Measurements from ENCODE around the gene PLEKHB1.
"Not testable (repeated sequence)": the region's sequence is repeated elsewhere in the genome, so short reads cannot be mapped to it uniquely, and the experiment has no call there.

Gene PLEKHB1

GRCh38 chr11:73648571-73649046 is 2.2 kb downstream of the PLEKHB1 start:
- no peak for DNase-seq

- no peak for DNase-seq
These were observed 2.8 kb downstream of the PLEKHB1 start for GRCh38 chr11:73649206-73649605.

GRCh38 chr11:73650400-73650799 is 4.0 kb downstream of the PLEKHB1 start:
- DNase-seq = no peak

GRCh38 chr11:73651252-73651651 is 4.9 kb downstream of the PLEKHB1 start:
- DNase-seq = no peak

GRCh38 chr11:73651661-73652045 is 5.3 kb downstream of the PLEKHB1 start:
- DNase-seq = no peak

- no peak for DNase-seq
These were observed 5.8 kb downstream of the PLEKHB1 start for GRCh38 chr11:73652046-73652730.

- no peak for DNase-seq
These were observed 6.6 kb downstream of the PLEKHB1 start for GRCh38 chr11:73652856-73653559.

- no peak for DNase-seq
These were observed 7.6 kb downstream of the PLEKHB1 start for GRCh38 chr11:73653996-73654395.

- no peak for DNase-seq
These were observed 8.2 kb downstream of the PLEKHB1 start for GRCh38 chr11:73654482-73655021.

- DNase-seq = no peak
These were observed 9.3 kb downstream of the PLEKHB1 start for GRCh38 chr11:73655686-73656085.

- DNase-seq = no peak
These were observed 10.6 kb downstream of the PLEKHB1 start for GRCh38 chr11:73656985-73657384.

- DNase-seq = no peak
These were observed 13.6 kb downstream of the PLEKHB1 start for GRCh38 chr11:73659961-73660360.

- no peak for DNase-seq
These were observed 14.2 kb downstream of the PLEKHB1 start for GRCh38 chr11:73660497-73661034.

GRCh38 chr11:73661035-73661628 is 14.8 kb downstream of the PLEKHB1 start:
- DNase-seq = peak; percentile 79 to 88

- no peak for DNase-seq
These were observed 16.2 kb downstream of the PLEKHB1 start for GRCh38 chr11:73662445-73663157.

GRCh38 chr11:73663604-73664495 is 17.5 kb downstream of the PLEKHB1 start:
- DNase-seq = no peak

- DNase-seq = no peak
These were observed 18.5 kb downstream of the PLEKHB1 start for GRCh38 chr11:73664877-73665276.

GRCh38 chr11:73667891-73668290 is 21.5 kb downstream of the PLEKHB1 start:
- DNase-seq = no peak

GRCh38 chr11:73670808-73671207 is 24.4 kb downstream of the PLEKHB1 start:
- no peak for DNase-seq

- DNase-seq = no peak
These were observed 25.3 kb downstream of the PLEKHB1 start for GRCh38 chr11:73671701-73672100.

- not testable (repeated sequence) for DNase-seq
These were observed 30.2 kb downstream of the PLEKHB1 start for GRCh38 chr11:73676552-73676951.

GRCh38 chr11:73680687-73681086 is 34.3 kb downstream of the PLEKHB1 start:
- no peak for DNase-seq
